ENCODE results near the gene DEFB114.
"Not testable (repeated sequence)": the region's sequence is repeated elsewhere in the genome, so short reads cannot be mapped to it uniquely, and the experiment has no call there.

DEFB114 gene

GRCh38 chr6:49949062-49949461, 14.9 kb downstream of the DEFB114 start:
- no peak overlapping the region for H3K27ac ChIP-seq (ENCODE audit: low read depth, low read length, poor library complexity, severe bottlenecking)
- no peaks in the 10 kb centered on the region for H3K9me3 ChIP-seq (ENCODE audit: low read length)
- H3K4me1 ChIP-seq (ENCODE audit: insufficient read depth, low read length, severe bottlenecking): no peaks in the 10 kb centered on the region
- H3F3A ChIP-seq (ENCODE audit: insufficient read depth, low read length): no peaks in the 10 kb centered on the region
- H3K36me3 ChIP-seq (ENCODE audit: insufficient read depth, low read length): no peaks in the 10 kb centered on the region
- no peaks in the 10 kb centered on the region for H3K9me2 ChIP-seq (ENCODE audit: low read depth, low read length)
- H2AFZ ChIP-seq (ENCODE audit: low read length): no peak overlapping the region
- no peak overlapping the region for H3K4me3 ChIP-seq (ENCODE audit: low read depth, low read length, poor library complexity, severe bottlenecking)
- H3K4me2 ChIP-seq (ENCODE audit: low read length): no peak overlapping the region
- TF ChIP-seq CTCF (IDR thresholded peaks at IDR 0.05; ENCODE audit: low read length) (no peak), EZH2 (IDR thresholded peaks at IDR 0.05; ENCODE audit: borderline replicate concordance, low read length) (no peak)
- H3K79me2 ChIP-seq (ENCODE audit: insufficient read depth, low read length): no peaks in the 10 kb centered on the region
- H4K20me1 ChIP-seq (ENCODE audit: insufficient read depth, low read length): no peaks in the 10 kb centered on the region
- H3K9ac ChIP-seq (ENCODE audit: low read length): no peak overlapping the region
- no peaks in the 10 kb centered on the region for H3K27me3 ChIP-seq (ENCODE audit: insufficient read depth, low read length)

- Histone ChIP-seq H3K79me2 (ENCODE audit: insufficient read depth, low read length) (no peaks in the 10 kb centered on the region), H3K4me3 (ENCODE audit: low read depth, low read length, poor library complexity, severe bottlenecking) (no peak overlapping the region), H3K27me3 (ENCODE audit: insufficient read depth, low read length) (no peaks in the 10 kb centered on the region), H3F3A (ENCODE audit: insufficient read depth, low read length) (no peaks in the 10 kb centered on the region), H3K9me3 (ENCODE audit: low read length) (no peaks in the 10 kb centered on the region), H3K27ac (ENCODE audit: low read depth, low read length, poor library complexity, severe bottlenecking) (no peak overlapping the region), H3K9ac (ENCODE audit: low read length) (no peak overlapping the region), H4K20me1 (ENCODE audit: insufficient read depth, low read length) (no peaks in the 10 kb centered on the region), H3K36me3 (ENCODE audit: insufficient read depth, low read length) (no peaks in the 10 kb centered on the region), H3K4me2 (ENCODE audit: low read length) (no peak overlapping the region), H3K9me2 (ENCODE audit: low read depth, low read length) (no peaks in the 10 kb centered on the region), H2AFZ (ENCODE audit: low read length) (no peak overlapping the region), H3K4me1 (ENCODE audit: insufficient read depth, low read length, severe bottlenecking) (no peaks in the 10 kb centered on the region)
- no peak for TF ChIP-seq CTCF (IDR thresholded peaks at IDR 0.05; ENCODE audit: low read length)
- TF ChIP-seq EZH2 (IDR thresholded peaks at IDR 0.05; ENCODE audit: borderline replicate concordance, low read length): no peak
These were observed 17.1 kb downstream of the DEFB114 start for GRCh38 chr6:49946835-49947234.

- not testable (repeated sequence) for H3K4me3 ChIP-seq (ENCODE audit: low read depth, low read length, poor library complexity, severe bottlenecking); H3K27me3 ChIP-seq (ENCODE audit: insufficient read depth, low read length); H3K36me3 ChIP-seq (ENCODE audit: insufficient read depth, low read length); H3K27ac ChIP-seq (ENCODE audit: low read depth, low read length, poor library complexity, severe bottlenecking); H3K79me2 ChIP-seq (ENCODE audit: insufficient read depth, low read length); H3K9ac ChIP-seq (ENCODE audit: low read length); H2AFZ ChIP-seq (ENCODE audit: low read length); H3K9me3 ChIP-seq (ENCODE audit: low read length); H3K4me2 ChIP-seq (ENCODE audit: low read length); H3K9me2 ChIP-seq (ENCODE audit: low read depth, low read length); H3F3A ChIP-seq (ENCODE audit: insufficient read depth, low read length); H3K4me1 ChIP-seq (ENCODE audit: insufficient read depth, low read length, severe bottlenecking); H4K20me1 ChIP-seq (ENCODE audit: insufficient read depth, low read length)
These were observed 19.9 kb downstream of the DEFB114 start for GRCh38 chr6:49944068-49944467.

GRCh38 chr6:49939993-49940498, 23.9 kb downstream of the DEFB114 start:
- no peaks in the 10 kb centered on the region for H3K36me3 ChIP-seq (ENCODE audit: insufficient read depth, low read length)
- H2AFZ ChIP-seq (ENCODE audit: low read length): no peak overlapping the region
- no peaks in the 10 kb centered on the region for H4K20me1 ChIP-seq (ENCODE audit: insufficient read depth, low read length)
- no peak overlapping the region for H3K27ac ChIP-seq (ENCODE audit: low read depth, low read length, poor library complexity, severe bottlenecking)
- H3K27me3 ChIP-seq (ENCODE audit: insufficient read depth, low read length): no peaks in the 10 kb centered on the region
- TF ChIP-seq EZH2 (IDR thresholded peaks at IDR 0.05; ENCODE audit: borderline replicate concordance, low read length) (no peak), CTCF (IDR thresholded peaks at IDR 0.05; ENCODE audit: low read length) (no peak)
- H3K9me3 ChIP-seq (ENCODE audit: low read length): no peaks in the 10 kb centered on the region
- no peaks in the 10 kb centered on the region for H3F3A ChIP-seq (ENCODE audit: insufficient read depth, low read length)
- H3K9ac ChIP-seq (ENCODE audit: low read length): no peak overlapping the region
- H3K4me1 ChIP-seq (ENCODE audit: insufficient read depth, low read length, severe bottlenecking): no peaks in the 10 kb centered on the region
- H3K79me2 ChIP-seq (ENCODE audit: insufficient read depth, low read length): no peaks in the 10 kb centered on the region
- no peak overlapping the region for H3K4me3 ChIP-seq (ENCODE audit: low read depth, low read length, poor library complexity, severe bottlenecking)
- H3K4me2 ChIP-seq (ENCODE audit: low read length): no peak overlapping the region
- no peaks in the 10 kb centered on the region for H3K9me2 ChIP-seq (ENCODE audit: low read depth, low read length)
